Measurements from ENCODE around the gene ACOT7. TPM values are rescaled to one million over a fixed set of nuclear protein-coding genes. Genes with fewer than 3 reads are reported as not detected.

Gene ACOT7
- total and polyA plus RNA-seq, 5 donors: 5.9 to 9.5 (median 7.5) TPM

DNA sequence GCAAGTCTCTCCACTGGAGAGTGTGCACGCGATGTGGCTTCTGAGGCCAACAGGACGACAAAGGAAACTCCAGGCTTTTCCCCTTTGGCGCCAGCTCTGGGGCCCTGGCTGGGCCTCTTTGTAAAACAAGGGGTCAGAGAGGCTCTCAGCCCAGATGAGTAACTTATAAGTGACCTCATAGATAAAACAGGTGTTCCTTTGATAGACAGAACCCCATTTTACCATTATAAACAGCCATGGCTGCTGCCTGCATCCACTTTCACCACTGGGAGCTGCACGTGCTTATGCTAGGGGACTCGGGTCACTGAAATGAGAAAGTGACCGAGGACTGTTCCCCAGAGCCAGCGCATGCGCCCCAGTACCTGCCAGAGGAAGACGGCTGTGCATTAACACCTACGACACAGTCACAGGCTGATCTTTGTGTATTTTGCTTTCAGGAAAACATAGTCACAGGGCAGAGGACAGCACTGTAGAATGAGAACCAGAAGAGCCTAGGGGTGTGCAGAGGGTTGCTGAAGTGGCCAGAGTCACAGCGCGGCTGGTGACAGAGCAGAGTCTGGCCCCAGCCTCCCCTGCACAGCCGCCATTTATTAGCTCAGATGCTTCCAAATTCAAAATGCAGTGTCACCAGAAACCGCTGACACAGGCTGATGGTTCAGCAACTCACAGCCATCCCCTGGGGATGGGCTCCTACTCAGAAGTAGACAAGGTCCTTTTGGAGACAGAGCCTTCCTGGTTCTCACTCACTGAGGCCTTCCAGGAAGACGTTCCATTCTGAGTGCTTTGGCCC lies 175.0 kb downstream of the ACOT7 start:
- intact Hi-C loops (cut with DNase I): no loop called here
- H3K27ac ChIP-seq (ENCODE audit: low read length): no peak overlapping the region

More for the DNA sequence above, 175.0 kb downstream of the ACOT7 start:
- DNase-seq (no peak), ATAC-seq (no peak)
- WGBS: 83% methylated on average over 16 of the region's 16 CpGs
- Histone ChIP-seq H3K27me3 (ENCODE audit: control insufficient read depth, insufficient read depth) (no peaks in the 10 kb centered on the region), H3K9me3 (ENCODE audit: control insufficient read depth, low read length) (no peaks in the 10 kb centered on the region), H3K4me1 (ENCODE audit: control insufficient read depth, insufficient read depth, low read length) (peaks cover 8% of the 10 kb centered on the region), H3K4me3 (ENCODE audit: low read length) (no peak overlapping the region)

Small RNA genes lying within 50 kb of the gene (microRNA-seq; reads per million reads assigned to microRNA genes)
- 0 reads per million in 2 donors for gene MIR4252

Other genes starting within 250 kb of the ACOT7 start
- under 1 TPM; 0.23 to 0.53 (median 0.35) TPM for gene CHD5, start 213.4 kb downstream of the ACOT7 start, total RNA-seq
- 0.29 TPM for gene CHD5, start 213.4 kb downstream of the ACOT7 start, polyA plus RNA-seq
- 100 to 1,000 TPM; 247 to 309 (median 276) TPM for gene RPL22, start 194.2 kb downstream of the ACOT7 start, total RNA-seq
- 260 TPM for gene RPL22, start 194.2 kb downstream of the ACOT7 start, polyA plus RNA-seq
- gene RNF207, start 187.6 kb downstream of the ACOT7 start, total RNA-seq: 10 to 100 TPM; 33.7 to 97.4 (median 63.7) TPM
- 55.2 TPM for gene RNF207, start 187.6 kb downstream of the ACOT7 start, polyA plus RNA-seq
- 10 to 100 TPM; 52.1 to 59.6 (median 54.1) TPM for gene ICMT, start 157.8 kb downstream of the ACOT7 start, total RNA-seq
- gene ICMT, start 157.8 kb downstream of the ACOT7 start, polyA plus RNA-seq: 39.9 TPM
- gene HES3, start 149.6 kb downstream of the ACOT7 start, total RNA-seq: not detected
- gene HES3, start 149.6 kb downstream of the ACOT7 start, polyA plus RNA-seq: not detected
- gene GPR153, start 132.7 kb downstream of the ACOT7 start, total RNA-seq: 10 to 100 TPM in 2 of 4 donors, 1 to 10 TPM in 2; 6.7 to 14.3 (median 10.5) TPM
- gene GPR153, start 132.7 kb downstream of the ACOT7 start, polyA plus RNA-seq: 9.3 TPM
- under 1 TPM in 1 of 4 donors, not detected in 3; 0.17 TPM for gene HES2, start 26.2 kb upstream of the ACOT7 start, total RNA-seq
- gene HES2, start 26.2 kb upstream of the ACOT7 start, polyA plus RNA-seq: not detected
- 1 to 10 TPM in 2 of 4 donors, under 1 TPM in 2; 0.37 to 1.7 (median 0.84) TPM for gene ESPN, start 31.0 kb upstream of the ACOT7 start, total RNA-seq
- gene ESPN, start 31.0 kb upstream of the ACOT7 start, polyA plus RNA-seq: 0.23 TPM
- 1 to 10 TPM; 4.4 to 6.4 (median 5.1) TPM for gene TNFRSF25, start 72.4 kb upstream of the ACOT7 start, total RNA-seq
- gene TNFRSF25, start 72.4 kb upstream of the ACOT7 start, polyA plus RNA-seq: 6.6 TPM
- 1 to 10 TPM; 7.0 to 9.2 (median 8.5) TPM for gene PLEKHG5, start 97.9 kb upstream of the ACOT7 start, total RNA-seq
- 9.9 TPM for gene PLEKHG5, start 97.9 kb upstream of the ACOT7 start, polyA plus RNA-seq
- gene NOL9, start 160.7 kb upstream of the ACOT7 start, total RNA-seq: 10 to 100 TPM; 12.8 to 17.1 (median 15.6) TPM
- gene NOL9, start 160.7 kb upstream of the ACOT7 start, polyA plus RNA-seq: 6.0 TPM
- gene TAS1R1, start 161.5 kb upstream of the ACOT7 start, total RNA-seq: not detected
- not detected for gene TAS1R1, start 161.5 kb upstream of the ACOT7 start, polyA plus RNA-seq
- gene ZBTB48, start 186.2 kb upstream of the ACOT7 start, total RNA-seq: 10 to 100 TPM; 11.3 to 18.4 (median 15.0) TPM
- 14.7 TPM for gene ZBTB48, start 186.2 kb upstream of the ACOT7 start, polyA plus RNA-seq
- 10 to 100 TPM; 54.9 to 71.3 (median 65.9) TPM for gene KLHL21, start 209.1 kb upstream of the ACOT7 start, total RNA-seq
- 57.7 TPM for gene KLHL21, start 209.1 kb upstream of the ACOT7 start, polyA plus RNA-seq
- 1 to 10 TPM; 6.4 to 9.7 (median 7.9) TPM for gene PHF13, start 220.0 kb upstream of the ACOT7 start, total RNA-seq
- gene PHF13, start 220.0 kb upstream of the ACOT7 start, polyA plus RNA-seq: 4.8 TPM
- 10 to 100 TPM; 10.2 to 17.9 (median 14.3) TPM for gene THAP3, start 231.1 kb upstream of the ACOT7 start, total RNA-seq
- gene THAP3, start 231.1 kb upstream of the ACOT7 start, polyA plus RNA-seq: 20.8 TPM

All from right cardiac atrium (tissue), 5 donors.